Transverse colon (tissue), 4 donors: Measurements from ENCODE around the gene ZNG1B.
"Not testable (repeated sequence)": the region's sequence is repeated elsewhere in the genome, so short reads cannot be mapped to it uniquely, and the experiment has no call there.

Experiments used
- POLR2A ChIP-seq: fragments of 450-650 bp; IDR thresholded peaks from one replicate; pipeline ENCODE4 v1.6.1; 2016; ENCODE audit warnings: antibody characterized with exemption, mild to moderate bottlenecking, moderate library complexity
- POLR2AphosphoS5 ChIP-seq, 3 donors: sonication (generic); formaldehyde crosslinking; IDR thresholded peaks; one replicate each; pipeline ENCODE4 v1.6.1; 2016; ENCODE audit warnings: antibody characterized with exemption in 3 of 3
- TF ChIP-seq, protein P1 (sequence below), 5 experiments: fragments of 200-600 bp in 3 of 5; fragments of 450-650 bp in 2 of 5; sonication (generic) in 3 of 5; IDR thresholded peaks; 1 replicate in 2 of 5; 2 replicates in 3 of 5; pipeline ENCODE4 v1.5.1; 2016 to 2017; ENCODE audit warnings: antibody characterized with exemption in 5 of 5, inconsistent platforms in 3 of 5, mild to moderate bottlenecking in 2 of 5, moderate library complexity in 1 of 5

DNA sequence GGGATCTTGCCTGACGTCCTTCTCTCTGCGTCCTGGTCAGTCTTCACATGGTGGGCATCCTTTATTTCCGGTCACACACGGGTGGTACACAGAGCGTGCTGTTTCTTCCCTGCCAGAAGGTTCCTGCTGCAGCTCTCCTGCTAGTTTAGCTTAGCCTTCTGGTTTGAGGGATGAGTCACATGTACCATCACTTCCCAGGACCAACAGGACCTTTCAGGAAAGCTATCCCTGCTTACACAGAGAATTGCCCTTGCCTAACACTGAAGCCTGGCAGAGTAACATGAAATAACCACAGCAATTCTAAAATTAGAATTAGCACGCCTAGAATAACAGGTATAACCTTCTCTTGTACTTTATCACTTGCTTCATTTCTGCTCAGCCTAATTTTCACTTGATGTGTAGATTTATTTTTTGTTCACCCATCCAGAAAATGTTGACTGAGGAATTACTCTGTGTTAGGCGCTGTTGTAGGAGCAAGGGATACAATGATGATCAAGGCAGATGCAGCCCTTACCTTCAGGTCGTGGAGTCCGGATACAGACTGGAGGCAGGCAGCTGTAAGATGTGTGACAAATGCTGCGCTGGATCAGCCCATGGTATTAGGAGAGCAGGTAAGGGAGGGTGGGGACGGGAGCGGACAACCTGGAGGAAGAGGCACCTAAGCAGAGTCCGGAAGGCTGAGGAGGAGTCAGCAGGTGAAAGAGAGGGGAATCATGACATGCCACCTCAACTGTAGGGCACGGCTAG, 70.1 kb downstream of the ZNG1B start:
- not testable (repeated sequence) for TF ChIP-seq POLR2AphosphoS5 (IDR thresholded peaks at IDR 0.05); POLR2A
- TF ChIP-seq, protein P1, sequence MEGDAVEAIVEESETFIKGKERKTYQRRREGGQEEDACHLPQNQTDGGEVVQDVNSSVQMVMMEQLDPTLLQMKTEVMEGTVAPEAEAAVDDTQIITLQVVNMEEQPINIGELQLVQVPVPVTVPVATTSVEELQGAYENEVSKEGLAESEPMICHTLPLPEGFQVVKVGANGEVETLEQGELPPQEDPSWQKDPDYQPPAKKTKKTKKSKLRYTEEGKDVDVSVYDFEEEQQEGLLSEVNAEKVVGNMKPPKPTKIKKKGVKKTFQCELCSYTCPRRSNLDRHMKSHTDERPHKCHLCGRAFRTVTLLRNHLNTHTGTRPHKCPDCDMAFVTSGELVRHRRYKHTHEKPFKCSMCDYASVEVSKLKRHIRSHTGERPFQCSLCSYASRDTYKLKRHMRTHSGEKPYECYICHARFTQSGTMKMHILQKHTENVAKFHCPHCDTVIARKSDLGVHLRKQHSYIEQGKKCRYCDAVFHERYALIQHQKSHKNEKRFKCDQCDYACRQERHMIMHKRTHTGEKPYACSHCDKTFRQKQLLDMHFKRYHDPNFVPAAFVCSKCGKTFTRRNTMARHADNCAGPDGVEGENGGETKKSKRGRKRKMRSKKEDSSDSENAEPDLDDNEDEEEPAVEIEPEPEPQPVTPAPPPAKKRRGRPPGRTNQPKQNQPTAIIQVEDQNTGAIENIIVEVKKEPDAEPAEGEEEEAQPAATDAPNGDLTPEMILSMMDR (IDR thresholded peaks at IDR 0.05) = not testable (repeated sequence)
